AG09309 (cell line): ENCODE results near the gene MTCH2.
A peak's percentile ranks its signal among the peaks of the same experiment; 100 is the strongest.

Source experiments
- DNase-seq: peaks from one replicate; pipeline ENCODE4 v3.0.0-alpha.2; 2010; ENCODE audit warnings: low read depth
- H3K4me3 ChIP-seq: 2 replicates; pipeline ENCODE4 v1.5.1; 2011; ENCODE audit warnings: mild to moderate bottlenecking, low read depth, low read length, moderate library complexity; ENCODE audit not compliant: control insufficient read depth
- CTCF ChIP-seq: IDR thresholded peaks from 2 replicates; pipeline ENCODE4 v1.5.1; 2011; ENCODE audit warnings: mild to moderate bottlenecking, low read depth, low read length, inconsistent platforms; ENCODE audit not compliant: insufficient read depth, control insufficient read depth; ENCODE audit errors: missing control alignments

The MTCH2 gene

GRCh38 chr11:47605921-47606320, 36.4 kb downstream of the MTCH2 start:
- no peak overlapping the region for H3K4me3 ChIP-seq
- no peak for DNase-seq
- TF ChIP-seq CTCF = no peak

GRCh38 chr11:47603295-47603694, 39.1 kb downstream of the MTCH2 start:
- DNase-seq = no peak
- TF ChIP-seq CTCF = no peak
- H3K4me3 ChIP-seq = no peak overlapping the region

GRCh38 chr11:47599902-47600301, 42.5 kb downstream of the MTCH2 start:
- H3K4me3 ChIP-seq = no peak overlapping the region
- no peak for DNase-seq
- no peak for TF ChIP-seq CTCF

GRCh38 chr11:47595967-47596366, 46.4 kb downstream of the MTCH2 start:
- TF ChIP-seq CTCF = no peak
- H3K4me3 ChIP-seq = no peak overlapping the region
- no peak for DNase-seq

GRCh38 chr11:47595029-47595428, 47.3 kb downstream of the MTCH2 start:
- H3K4me3 ChIP-seq = no peak overlapping the region

GRCh38 chr11:47593934-47594855, 48.2 kb downstream of the MTCH2 start, which contains the start of gene C1QTNF4:
TSS of gene C1QTNF4 (minus strand) at chr11:47594411. CDS start at chr11:47590810, 3,601 bp downstream.
- no peak for DNase-seq
- no peak for TF ChIP-seq CTCF
- peak within 1 kb of the TSS; percentile 28 for H3K4me3 ChIP-seq

More at GRCh38 chr11:47595029-47595428, 47.3 kb downstream of the MTCH2 start:
- DNase-seq = no peak
- no peak for TF ChIP-seq CTCF

- TF ChIP-seq CTCF = no peak
- no peak for DNase-seq
- H3K4me3 ChIP-seq = no peak overlapping the region
Observed at GRCh38 chr11:47593492-47593933, 48.8 kb downstream of the MTCH2 start.
